HFF-Myc (cell line): ENCODE results near the gene HTR2C.
"Not testable (repeated sequence)": the region's sequence is repeated elsewhere in the genome, so short reads cannot be mapped to it uniquely, and the experiment has no call there.

ENCODE experiments used
- DNase-seq: peaks from one replicate; pipeline ENCODE4 v3.0.0-alpha.2; 2011; ENCODE audit warnings: low read depth; ENCODE audit errors: extremely low read depth
- H3K4me3 ChIP-seq: replicated peaks from 2 replicates; pipeline ENCODE4 v1.5.1; 2011; ENCODE audit warnings: low read depth, mild to moderate bottlenecking, control low read depth, low read length
- CTCF ChIP-seq: IDR thresholded peaks from 2 replicates; pipeline ENCODE4 v1.5.1; 2012; ENCODE audit warnings: mild to moderate bottlenecking, low read depth, low read length, control low read depth; ENCODE audit errors: missing control alignments

HTR2C gene

GRCh38 chrX:114584983-114585842 is 1.3 kb downstream of the HTR2C start:
- H3K4me3 ChIP-seq: no peak overlapping the region
- no peak for TF ChIP-seq CTCF
- DNase-seq: no peak

- TF ChIP-seq CTCF: no peak
- no peak for DNase-seq
- no peak overlapping the region for H3K4me3 ChIP-seq
Measured at GRCh38 chrX:114591121-114591520, 7.2 kb downstream of the HTR2C start.

GRCh38 chrX:114599305-114599704 is 15.4 kb downstream of the HTR2C start:
- no peak for DNase-seq
- H3K4me3 ChIP-seq: no peak overlapping the region
- no peak for TF ChIP-seq CTCF

GRCh38 chrX:114599911-114600310 is 16.0 kb downstream of the HTR2C start:
- no peak for TF ChIP-seq CTCF
- no peak overlapping the region for H3K4me3 ChIP-seq
- no peak for DNase-seq

- not testable (repeated sequence) for H3K4me3 ChIP-seq
Measured at GRCh38 chrX:114606619-114607018, 22.7 kb downstream of the HTR2C start.

GRCh38 chrX:114611018-114611619 is 27.2 kb downstream of the HTR2C start:
- no peak overlapping the region for H3K4me3 ChIP-seq
- peak; percentile 14 for DNase-seq

More at GRCh38 chrX:114606619-114607018, 22.7 kb downstream of the HTR2C start:
- DNase-seq: not testable (repeated sequence)

More at GRCh38 chrX:114611018-114611619, 27.2 kb downstream of the HTR2C start:
- TF ChIP-seq CTCF: peak; percentile 56
